ENCODE results near the gene MAN2C1.
"Not testable (repeated sequence)": the region's sequence is repeated elsewhere in the genome, so short reads cannot be mapped to it uniquely, and the experiment has no call there.

Gene MAN2C1

DNA sequence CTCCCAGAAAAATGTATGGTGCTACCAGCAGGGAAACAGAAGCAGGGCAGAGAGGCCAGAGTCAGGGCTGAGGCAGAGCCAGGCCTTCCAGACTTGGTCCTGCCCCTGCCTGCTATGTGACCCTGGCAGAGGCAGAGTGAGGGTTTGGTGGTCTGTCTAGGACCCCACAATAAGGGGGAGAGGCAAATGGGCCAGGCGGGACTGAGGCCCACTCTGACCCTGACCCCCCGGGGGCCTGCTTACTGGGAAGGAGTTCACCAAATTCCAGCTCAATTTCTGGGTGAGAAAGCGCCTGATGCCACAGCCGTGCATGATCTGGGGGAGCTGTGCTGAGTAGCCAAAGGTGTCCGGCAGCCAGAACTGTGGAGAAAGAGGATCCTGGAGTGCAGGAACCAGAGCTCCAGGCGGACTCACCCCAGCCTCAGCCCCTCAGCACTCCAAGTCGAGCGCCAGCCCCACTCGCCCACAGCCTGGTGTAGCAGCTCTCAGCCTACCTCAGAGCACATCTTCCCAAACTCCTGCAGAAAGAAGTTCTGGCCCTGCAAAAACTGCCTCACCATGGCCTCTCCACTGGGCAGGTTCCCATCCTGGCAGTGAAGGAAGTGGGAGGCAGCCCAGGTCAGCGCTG, 6.9 kb downstream of the MAN2C1 start:
- no peak for DNase-seq (ENCODE audit: extremely low read depth in 1 of 2, low read depth in 1 of 2)

DNA sequence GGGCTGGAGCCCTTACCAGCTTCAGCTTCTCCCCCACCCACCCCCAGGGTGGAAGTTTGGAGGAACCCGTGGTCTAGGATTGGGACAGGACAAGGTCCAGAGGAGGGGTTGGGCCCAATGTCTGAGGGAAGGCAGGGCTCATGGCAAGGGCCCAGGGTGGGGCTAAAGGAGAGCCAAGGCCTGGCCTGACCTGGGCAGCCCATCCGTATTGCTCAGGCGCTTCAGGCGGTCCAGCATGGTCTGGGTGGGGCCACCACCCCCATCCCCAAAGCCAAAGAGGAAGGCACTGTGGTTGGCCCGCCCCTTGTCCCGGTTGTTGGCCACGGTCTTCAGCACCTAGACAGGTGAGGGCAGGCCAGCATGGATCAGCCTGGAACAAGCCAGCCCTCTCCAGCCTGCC, 7.6 kb downstream of the MAN2C1 start:
- no peak for DNase-seq (ENCODE audit: extremely low read depth in 1 of 2, low read depth in 1 of 2)

DNA sequence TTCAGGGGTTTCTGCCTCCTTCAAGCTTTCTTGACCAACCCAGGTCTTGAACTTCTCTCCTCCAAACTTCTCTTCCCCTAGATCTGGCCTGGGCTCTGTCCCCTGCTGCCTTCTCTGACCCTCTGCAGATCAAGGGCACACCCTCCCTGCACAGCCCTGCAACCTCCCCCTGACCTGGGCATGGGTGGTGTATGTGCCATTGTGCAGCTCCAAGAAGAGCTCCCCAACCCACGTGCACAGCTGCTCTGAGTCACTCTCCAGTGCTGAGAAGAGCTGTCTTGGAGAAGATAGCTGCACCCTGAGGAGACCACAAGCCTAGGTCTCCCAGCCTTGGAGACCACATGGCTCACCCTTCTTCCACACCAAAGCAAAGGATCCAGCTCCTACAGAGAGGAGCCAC, 8.0 kb downstream of the MAN2C1 start:
- no peak for DNase-seq (ENCODE audit: extremely low read depth in 1 of 2, low read depth in 1 of 2)

DNA sequence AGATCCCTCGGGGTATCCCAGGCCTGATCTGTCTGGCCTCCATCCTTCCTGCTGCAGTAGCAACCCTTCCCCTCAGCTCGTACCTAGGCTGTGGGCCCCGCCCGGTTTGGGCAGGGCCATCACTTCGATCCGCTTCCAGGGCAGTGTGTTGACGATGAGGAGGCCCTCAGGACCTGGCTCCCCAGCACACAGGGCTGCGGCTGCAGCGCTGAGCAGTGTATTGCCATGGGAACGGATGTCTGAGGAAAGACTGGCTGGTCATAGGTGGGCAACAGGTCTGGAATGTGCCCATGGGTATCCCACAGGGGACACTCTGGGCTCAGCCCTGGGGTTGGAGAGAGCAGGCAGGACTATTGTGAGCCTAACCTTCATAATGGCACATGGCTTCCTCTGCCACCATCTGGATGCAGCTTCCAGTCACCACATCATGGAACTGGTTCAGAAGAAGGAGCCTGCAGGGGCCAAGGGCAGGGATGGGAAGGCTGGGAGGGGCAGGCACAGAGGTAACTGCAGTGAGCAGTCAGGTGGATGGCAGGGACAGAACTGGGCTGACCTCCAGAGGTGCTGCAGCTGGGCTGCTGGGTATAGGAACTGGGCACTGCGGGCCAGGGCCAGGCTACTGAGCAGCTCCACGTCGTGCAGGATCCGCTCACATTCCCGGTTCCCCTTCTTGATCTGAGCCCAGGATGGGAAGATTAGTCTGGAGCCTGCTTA, 8.7 kb downstream of the MAN2C1 start:
- no peak for DNase-seq (ENCODE audit: extremely low read depth in 1 of 2, low read depth in 1 of 2)

DNA sequence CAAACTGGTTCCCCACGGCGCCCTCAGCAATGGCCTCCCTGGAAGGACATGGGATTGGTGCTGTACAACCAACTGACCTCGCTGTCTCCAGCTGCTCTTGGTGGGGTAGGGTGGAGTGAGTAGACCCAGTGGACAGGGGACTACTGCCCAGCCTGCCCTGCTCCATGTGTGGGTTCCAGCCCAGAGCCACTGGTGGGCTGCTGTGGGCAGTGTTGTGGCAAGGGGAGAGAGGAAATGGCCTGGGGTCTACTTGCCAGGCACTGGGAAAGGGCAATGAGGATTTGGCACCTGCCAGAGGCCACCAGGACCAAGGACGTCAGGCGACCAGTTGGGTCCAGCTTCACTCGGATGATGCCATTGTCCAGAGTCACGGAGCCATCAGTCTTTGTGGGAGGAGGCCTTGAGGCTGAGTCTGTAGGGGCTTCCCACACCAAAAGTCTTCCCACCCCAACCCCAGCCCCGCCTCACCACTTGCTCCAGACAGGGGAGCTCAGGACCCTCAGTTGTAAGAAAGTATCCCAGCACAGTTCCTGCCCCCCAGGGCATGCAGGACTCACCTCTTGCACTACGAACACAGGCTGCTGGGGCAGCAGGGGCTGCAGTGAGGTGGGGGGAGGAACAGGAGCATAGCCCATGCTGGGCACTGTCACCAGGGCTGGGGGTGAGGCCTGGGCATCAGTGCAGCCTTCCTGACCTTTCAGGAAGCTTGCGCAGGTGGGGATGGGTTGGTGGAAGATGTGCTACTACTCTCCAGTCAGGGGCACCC, 9.5 kb downstream of the MAN2C1 start:
- no peak for DNase-seq (ENCODE audit: extremely low read depth in 1 of 2, low read depth in 1 of 2)

DNA sequence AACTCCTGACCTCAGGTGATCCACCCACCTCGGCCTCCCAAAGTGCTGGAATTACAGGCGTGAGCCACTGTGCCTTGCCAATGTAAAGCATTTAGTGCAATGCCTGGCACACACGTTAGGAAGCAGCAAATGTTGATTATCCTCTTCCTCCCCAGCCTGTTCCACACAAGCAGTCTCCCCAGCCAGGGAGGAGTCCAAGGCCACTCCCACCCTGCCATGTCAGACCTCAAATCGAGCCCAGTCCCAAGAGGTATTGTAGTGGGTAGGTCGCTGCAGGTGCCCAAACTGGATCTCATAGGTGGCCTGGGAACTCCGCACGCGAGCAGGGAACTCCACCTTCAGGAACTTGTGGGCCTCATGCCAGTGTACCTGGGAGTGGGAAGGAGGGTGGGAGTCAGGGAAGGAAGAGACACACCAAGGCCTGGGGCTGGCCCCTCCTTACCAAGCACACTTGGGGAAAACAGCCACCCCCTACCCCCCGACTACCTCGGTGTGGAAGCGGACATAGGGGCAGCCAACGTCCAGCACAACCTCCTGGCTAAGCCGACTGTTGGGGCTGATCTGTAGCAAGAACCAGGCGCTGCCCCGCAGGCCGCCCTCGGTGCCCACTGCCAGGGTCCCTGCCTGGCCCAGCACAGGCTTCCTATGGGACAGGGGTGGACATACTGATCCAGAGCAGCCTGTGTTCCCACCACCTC, 10.3 kb downstream of the MAN2C1 start:
- no peak for DNase-seq (ENCODE audit: extremely low read depth in 1 of 2, low read depth in 1 of 2)

DNA sequence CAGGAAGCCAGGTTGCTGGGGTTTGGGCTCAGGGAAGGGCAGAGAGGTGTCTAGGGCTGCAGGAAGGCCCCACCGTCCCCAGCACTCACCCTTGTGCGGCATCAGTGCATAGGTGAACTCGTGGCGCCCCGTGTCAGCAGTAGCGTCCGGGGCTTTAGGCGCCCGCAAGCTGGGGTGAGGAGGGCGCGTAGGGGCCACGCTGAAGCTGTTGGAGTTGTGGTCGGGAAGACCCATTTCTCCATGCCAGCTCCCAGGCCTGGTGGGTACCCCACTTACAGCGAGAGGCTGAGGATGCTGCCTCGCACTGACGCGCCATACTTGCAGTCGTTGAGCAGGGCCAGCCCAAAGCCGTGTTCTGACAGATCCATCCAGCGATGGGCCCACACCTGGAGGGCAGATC, 11.9 kb downstream of the MAN2C1 start:
- DNase-seq (ENCODE audit: extremely low read depth in 1 of 2, low read depth in 1 of 2) = no peak

DNA sequence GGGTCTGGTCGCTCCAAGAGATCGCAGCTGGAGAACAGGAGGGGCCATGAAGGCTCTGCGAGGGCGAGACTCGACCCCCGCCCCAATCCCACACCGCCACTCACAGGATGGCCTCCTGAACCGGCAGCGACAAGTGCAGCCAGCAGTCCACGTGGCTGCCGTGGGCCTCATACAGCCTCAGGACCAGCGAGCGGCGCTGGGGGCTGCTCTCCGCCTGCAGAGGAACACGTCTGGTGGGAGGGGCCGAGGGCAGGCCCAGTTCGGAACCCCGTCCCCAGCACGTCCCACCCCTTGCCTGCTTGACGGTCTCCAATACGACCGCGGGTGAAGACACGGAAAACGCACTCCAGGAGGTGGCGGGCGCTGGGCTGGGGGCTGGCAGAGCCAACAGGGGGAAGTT, 12.4 kb downstream of the MAN2C1 start:
- no peak for DNase-seq (ENCODE audit: extremely low read depth in 1 of 2, low read depth in 1 of 2)

DNA sequence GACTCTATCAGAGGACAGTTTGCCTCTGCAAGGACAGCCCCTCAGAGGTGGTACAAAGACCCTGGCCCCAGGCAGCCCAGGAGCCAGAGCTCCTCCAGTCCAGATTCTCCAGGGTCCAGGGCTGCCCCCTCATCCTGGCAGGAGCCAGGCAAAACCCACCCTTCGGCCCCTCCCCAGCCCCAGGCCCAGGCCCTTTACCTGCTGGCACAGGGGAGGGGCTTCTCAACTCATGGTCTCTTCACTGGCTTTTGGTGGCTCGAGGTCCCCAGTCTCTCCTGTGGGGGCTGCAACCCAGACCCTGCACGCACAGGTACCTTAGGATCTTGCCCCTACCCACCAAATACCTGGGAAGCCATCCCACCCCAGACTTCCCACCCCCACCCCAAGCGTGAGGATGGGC, 13.0 kb downstream of the MAN2C1 start:
- DNase-seq (ENCODE audit: extremely low read depth in 1 of 2, low read depth in 1 of 2) = no peak

DNA sequence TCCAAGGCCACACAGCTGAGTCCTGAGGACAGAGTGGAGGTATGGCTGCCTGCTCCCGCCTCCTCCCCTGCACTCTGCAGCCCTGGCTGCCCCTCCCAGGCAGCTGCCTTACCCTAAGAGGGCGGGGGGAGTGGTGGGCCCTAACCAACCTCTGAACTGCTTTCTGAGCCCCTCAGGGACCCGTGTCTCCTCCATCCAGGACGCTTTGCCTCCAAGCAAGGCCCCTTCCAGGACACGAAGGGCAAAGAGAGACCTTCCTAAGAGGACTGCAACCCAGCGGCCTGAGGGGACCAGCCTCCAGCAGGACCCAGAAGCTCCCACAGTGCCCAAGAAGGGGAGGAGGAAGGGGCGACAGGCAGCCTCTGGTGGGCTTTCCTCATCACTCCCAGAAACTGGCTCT, 14.0 kb downstream of the MAN2C1 start:
- no peak for DNase-seq (ENCODE audit: extremely low read depth in 1 of 2, low read depth in 1 of 2)

DNA sequence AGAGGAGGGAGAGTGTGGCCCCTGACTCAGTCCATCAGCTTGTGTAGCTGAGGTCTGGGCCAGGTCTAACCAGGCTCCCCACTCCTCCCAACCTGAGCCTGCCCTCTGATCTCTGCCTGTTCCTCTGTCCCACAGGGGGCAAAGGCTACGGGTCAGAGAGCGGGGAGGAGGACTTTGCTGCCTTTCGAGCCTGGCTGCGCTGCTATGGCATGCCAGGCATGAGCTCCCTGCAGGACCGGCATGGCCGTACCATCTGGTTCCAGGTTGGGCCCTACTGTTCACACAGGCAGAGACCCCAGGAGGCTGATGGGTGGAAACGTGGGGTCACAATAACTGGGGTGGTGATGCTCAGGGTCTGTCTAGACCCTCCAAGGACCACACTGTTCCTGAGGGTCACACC, 14.8 kb downstream of the MAN2C1 start:
- no peak for DNase-seq (ENCODE audit: extremely low read depth in 1 of 2, low read depth in 1 of 2)

DNA sequence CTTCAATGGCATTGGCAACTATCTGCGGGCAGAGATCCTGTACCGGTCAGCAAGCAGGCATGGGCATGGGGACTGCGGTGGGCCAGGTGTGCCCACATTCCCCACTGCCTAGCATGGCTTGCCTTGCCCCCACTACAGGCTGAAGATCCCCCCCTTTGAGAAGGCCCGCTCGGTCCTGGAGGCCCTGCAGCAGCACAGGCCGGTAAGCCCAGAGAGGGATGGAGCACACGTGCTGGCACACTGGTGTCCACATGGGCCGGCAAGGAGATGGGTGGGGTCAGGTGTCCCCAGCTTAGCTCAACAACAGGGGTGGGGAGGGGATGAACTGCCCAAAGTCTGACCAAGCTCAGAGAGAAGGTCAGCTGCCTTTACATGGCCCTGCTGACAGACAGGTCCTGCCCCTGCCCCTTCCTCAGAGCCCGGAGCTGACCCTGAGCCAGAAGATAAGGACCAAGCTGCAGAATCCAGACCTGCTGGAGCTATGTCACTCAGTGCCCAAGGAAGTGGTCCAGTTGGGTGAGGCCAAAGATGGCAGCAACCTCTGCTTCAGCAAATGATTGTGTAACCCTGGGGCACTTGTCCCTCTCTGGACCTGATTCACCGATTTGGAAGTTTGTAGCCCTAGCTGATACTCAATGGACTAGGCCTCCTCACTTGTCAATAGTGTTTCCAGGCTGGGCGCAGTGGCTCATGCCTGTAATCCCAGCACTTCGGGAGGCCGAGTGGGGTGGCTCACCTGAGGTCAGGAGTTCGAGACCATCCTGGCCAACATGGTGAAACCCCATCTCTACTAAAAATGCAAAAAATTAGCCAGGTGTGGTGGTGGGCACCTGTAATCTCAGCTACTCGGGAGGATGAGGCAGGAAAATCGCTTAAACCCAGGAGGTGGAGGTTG, 16.0 kb downstream of the MAN2C1 start:
- no peak for DNase-seq (ENCODE audit: extremely low read depth in 1 of 2, low read depth in 1 of 2)

DNA sequence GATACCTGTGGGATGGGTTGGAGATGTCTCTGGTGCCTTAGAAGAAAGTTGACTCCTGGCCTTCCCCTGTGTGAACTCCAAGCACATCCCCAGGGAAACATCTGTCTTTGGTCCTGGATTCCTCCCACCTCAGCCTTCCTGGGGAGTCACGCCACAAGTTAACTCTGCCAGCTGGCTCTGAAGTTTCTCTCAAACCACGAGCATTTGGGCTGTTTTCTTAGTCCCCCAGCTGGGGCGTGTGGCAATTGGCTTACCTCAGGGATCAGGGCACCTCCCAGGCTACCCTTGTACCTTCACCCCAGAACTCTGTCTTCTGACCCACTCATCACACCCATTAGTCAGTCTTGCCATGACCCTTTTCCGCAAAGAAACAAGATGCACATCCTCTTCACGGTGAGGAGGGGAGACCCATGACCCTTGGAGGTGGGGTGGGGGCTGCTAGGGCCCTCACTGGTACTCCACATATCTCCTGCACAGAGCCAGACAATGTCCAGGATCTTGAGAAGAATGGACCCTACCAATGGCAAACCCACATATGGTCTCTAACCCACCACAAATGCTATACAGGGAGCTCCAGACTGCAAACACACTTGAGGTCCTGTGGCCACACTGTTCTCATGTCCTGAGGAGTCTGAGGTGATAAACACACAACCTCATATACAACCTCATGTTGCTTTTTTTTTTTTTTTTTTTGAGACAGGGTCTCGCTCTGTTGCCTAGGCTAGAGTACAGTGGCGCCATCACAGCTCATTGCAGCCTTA, 17.6 kb downstream of the MAN2C1 start:
- no peak for DNase-seq (ENCODE audit: extremely low read depth in 1 of 2, low read depth in 1 of 2)

DNA sequence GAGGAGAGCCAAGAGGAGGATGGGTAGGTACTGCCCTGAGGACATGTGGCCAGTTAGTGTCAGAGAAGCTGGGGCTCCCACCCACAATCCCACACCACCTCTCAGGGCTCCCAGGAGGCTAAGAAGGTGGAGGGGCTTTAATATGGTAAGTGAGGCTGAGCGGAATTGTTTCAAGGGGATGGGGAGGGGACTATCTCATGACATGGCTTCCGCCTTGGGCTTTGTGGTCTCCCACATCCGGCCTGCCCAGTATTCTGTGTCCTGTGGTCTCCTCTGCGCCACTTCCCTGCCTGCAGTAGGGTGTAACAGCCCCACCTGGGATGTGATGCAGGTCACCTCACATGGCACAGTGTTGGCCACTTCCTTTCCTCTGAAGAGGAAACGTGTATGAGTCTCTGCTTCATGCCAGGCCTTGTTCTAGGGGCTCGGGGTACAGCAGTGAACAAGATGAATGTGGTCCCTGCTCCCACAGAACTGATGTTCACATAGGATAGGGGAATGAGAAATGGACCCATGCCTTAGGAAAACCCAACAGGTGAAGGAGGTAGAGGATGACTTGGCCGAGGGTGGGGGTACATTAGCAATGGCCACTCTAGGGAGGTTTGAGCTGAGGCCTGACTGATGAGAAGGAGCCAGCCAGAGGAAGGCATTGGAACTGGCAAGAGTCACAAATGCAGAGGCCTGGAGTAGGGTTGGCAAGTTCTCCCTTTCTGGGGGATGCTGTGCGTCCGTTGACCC, 18.4 kb downstream of the MAN2C1 start:
- peak; percentile 46 to 55 for DNase-seq (ENCODE audit: extremely low read depth in 1 of 2, low read depth in 1 of 2)

DNA sequence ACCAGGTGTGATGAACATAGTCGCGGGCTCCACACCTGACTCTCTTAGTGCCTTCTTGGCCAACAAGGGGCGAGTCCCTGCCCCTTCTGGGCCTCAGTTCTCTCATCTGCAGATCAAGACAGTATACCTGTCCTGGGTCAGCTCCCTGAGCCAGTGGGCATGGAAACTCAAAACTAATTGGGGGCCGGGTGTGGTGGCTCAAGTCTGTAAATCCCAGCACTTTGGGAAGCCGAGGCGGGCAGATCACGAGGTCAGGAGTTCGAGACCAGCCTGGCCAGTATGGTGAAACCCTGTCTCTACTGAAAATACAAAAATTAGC, 19.1 kb downstream of the MAN2C1 start:
- DNase-seq (ENCODE audit: extremely low read depth in 1 of 2, low read depth in 1 of 2) = not testable (repeated sequence)

DNA sequence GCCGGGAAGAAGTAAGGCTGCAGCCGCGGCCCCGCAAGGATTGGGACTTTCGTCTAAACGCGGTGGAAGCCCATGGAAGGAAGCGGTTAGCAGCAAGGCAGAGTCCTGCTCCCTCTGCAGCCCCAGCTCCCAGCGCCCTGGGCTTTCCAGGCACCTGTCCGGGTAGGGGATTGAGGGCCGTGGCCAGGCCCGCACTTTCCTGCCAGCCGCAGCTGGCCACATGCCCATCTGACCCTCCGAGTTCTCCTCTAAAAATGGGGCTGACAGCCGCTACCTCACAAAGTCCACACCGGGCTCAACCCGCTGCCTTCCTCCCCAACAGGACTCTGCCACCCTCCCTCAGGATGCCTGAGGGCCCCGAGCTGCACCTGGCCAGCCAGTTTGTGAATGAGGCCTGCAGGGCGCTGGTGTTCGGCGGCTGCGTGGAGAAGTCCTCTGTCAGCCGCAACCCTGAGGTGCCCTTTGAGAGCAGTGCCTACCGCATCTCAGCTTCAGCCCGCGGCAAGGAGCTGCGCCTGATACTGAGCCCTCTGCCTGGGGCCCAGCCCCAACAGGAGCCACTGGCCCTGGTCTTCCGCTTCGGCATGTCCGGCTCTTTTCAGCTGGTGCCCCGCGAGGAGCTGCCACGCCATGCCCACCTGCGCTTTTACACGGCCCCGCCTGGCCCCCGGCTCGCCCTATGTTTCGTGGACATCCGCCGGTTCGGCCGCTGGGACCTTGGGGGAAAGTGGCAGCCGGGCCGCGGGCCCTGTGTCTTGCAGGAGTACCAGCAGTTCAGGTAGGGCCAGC, 19.7 kb downstream of the MAN2C1 start:
- no peak for DNase-seq (ENCODE audit: extremely low read depth in 1 of 2, low read depth in 1 of 2)

DNA sequence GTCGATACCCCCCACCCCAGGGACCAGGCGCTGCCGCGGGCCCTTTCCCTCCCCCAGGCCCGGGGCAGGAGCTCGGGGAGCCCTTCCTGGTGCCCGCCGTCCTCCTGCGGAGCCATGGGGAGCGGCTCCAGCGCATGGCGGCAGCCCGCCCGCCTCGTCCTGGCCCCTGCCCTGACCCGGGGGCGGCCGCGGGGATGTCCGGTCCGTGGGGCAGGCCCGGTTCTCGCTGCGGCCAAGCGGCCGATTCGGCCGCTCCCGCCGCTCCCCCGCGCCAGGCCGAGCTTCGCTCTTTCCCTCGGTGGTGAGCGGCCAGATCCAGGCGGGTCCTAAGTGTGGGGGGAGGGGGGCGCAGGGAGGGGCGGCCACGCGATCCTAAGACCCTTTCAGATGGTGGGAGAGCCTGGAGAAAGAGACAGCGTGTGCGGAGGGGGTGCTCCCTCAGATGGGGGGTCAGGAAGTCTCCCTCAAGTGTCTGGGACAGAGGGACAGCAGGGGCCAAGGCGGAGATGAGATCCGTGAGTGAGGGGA, 20.3 kb downstream of the MAN2C1 start:
- DNase-seq (ENCODE audit: extremely low read depth in 1 of 2, low read depth in 1 of 2) = no peak

All from activated CD8-positive, alpha-beta memory T cell treated with anti-CD3 and anti-CD28 coated beads for 1 hour (primary cell).